ENCODE measurements around the gene PAPSS2. TPM values are rescaled to one million over a fixed set of nuclear protein-coding genes. Genes with fewer than 3 reads are reported as not detected.

Gene PAPSS2
- total RNA-seq, 1 experiment from 2014 or later, result 12.6 TPM

GRCh38 chr10:87753995-87754866 is 94.6 kb downstream of the PAPSS2 start:
- intact Hi-C loops (cut with micrococcal nuclease; ENCODE audit: unreplicated experiment), result no loop called here
- CTCF ChIA-PET, result no interaction called here

DNA sequence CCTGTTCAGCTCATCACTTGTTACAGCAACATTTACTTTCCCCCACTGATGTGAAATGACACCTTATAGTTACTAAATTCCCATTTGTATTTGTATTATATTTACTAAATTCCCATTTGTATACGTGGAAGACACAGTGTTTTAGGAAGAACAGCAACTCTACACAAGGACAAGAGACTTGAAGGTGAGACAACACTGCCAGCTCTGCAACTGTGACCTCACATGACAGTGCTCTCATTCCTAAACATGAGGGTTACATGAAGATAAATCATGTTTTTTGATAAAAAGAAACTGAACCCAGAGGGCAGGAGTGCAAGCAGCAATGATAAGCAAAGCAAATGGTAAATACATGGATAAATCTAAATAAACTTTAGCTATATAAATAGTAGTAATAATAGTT is 98.0 kb downstream of the PAPSS2 start:
- no peaks in the 10 kb centered on the region for H3K36me3 Mint-ChIP-seq (ENCODE audit: insufficient read depth, unreplicated experiment)
- H3K4me3 Mint-ChIP-seq (ENCODE audit: low read depth, unreplicated experiment), result no peak overlapping the region
- TF ChIP-seq CTCF (IDR thresholded peaks at IDR 0.05; ENCODE audit: unreplicated experiment), result no peak
- no TSS peak for BruUV-seq (replicated peaks)
- no peaks in the 10 kb centered on the region for H3K27me3 Mint-ChIP-seq (ENCODE audit: unreplicated experiment)
- no peak for DNase-seq
- no peak overlapping the region for H3K27ac Mint-ChIP-seq (ENCODE audit: unreplicated experiment)
- CTCF ChIA-PET, result no interaction called here
- H3K9me3 Mint-ChIP-seq (ENCODE audit: low read depth, unreplicated experiment), result no peaks in the 10 kb centered on the region
- intact Hi-C loops (cut with micrococcal nuclease; ENCODE audit: unreplicated experiment), result no loop called here
- no peaks in the 10 kb centered on the region for H3K4me1 Mint-ChIP-seq (ENCODE audit: low read depth, unreplicated experiment)

More at GRCh38 chr10:87753995-87754866, 94.6 kb downstream of the PAPSS2 start:
- H3K4me3 Mint-ChIP-seq (ENCODE audit: low read depth, unreplicated experiment), result no peak overlapping the region
- DNase-seq, result no peak
- no TSS peak for BruUV-seq (replicated peaks)
- H3K27me3 Mint-ChIP-seq (ENCODE audit: unreplicated experiment), result no peaks in the 10 kb centered on the region
- peaks cover 5% of the 10 kb centered on the region for H3K36me3 Mint-ChIP-seq (ENCODE audit: insufficient read depth, unreplicated experiment)
- no peak overlapping the region for H3K27ac Mint-ChIP-seq (ENCODE audit: unreplicated experiment)
- H3K4me1 Mint-ChIP-seq (ENCODE audit: low read depth, unreplicated experiment), result no peaks in the 10 kb centered on the region
- H3K9me3 Mint-ChIP-seq (ENCODE audit: low read depth, unreplicated experiment), result no peaks in the 10 kb centered on the region
- no peak for TF ChIP-seq CTCF (IDR thresholded peaks at IDR 0.05; ENCODE audit: unreplicated experiment)

DNA sequence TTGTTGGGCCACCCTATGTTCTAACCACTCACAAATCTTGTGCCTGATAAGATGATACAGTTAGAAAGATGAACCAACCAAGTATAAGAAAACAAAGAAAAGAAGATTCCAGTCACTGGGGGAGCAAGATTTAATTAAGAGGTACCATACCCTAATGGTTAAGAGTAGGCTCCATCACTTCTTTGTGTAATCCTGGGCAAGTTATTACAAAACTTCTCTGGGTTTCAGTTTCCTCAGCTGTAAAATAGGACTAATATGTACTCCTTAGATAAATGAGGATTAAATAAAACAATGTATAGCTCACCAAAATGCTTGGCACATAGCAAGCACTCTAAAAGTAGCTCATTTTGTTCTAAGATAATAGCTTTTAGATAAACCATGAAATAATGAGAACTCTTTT is 99.9 kb downstream of the PAPSS2 start:
- H3K27ac Mint-ChIP-seq (ENCODE audit: unreplicated experiment), result no peak overlapping the region
- no TSS peak for BruUV-seq (replicated peaks)
- CTCF ChIA-PET, result no interaction called here

GRCh38 chr10:87760195-87760905 is 100.7 kb downstream of the PAPSS2 start:
- H3K4me1 Mint-ChIP-seq (ENCODE audit: low read depth, unreplicated experiment), result no peaks in the 10 kb centered on the region
- intact Hi-C loops (cut with micrococcal nuclease; ENCODE audit: unreplicated experiment), result no loop called here
- H3K36me3 Mint-ChIP-seq (ENCODE audit: insufficient read depth, unreplicated experiment), result no peaks in the 10 kb centered on the region
- H3K4me3 Mint-ChIP-seq (ENCODE audit: low read depth, unreplicated experiment), result no peak overlapping the region
- no peaks in the 10 kb centered on the region for H3K9me3 Mint-ChIP-seq (ENCODE audit: low read depth, unreplicated experiment)
- CTCF ChIA-PET, result interaction anchor here (1.2 kb wide), 1 partner anchor 303 kb away, joined by 3 read pairs; no protein-coding TSS in a partner anchor
- no peak for TF ChIP-seq CTCF (IDR thresholded peaks at IDR 0.05; ENCODE audit: unreplicated experiment)
- no TSS peak for BruUV-seq (replicated peaks)
- DNase-seq, result no peak
- no peak overlapping the region for H3K27ac Mint-ChIP-seq (ENCODE audit: unreplicated experiment)
- H3K27me3 Mint-ChIP-seq (ENCODE audit: unreplicated experiment), result no peaks in the 10 kb centered on the region

More for the DNA sequence above, 99.9 kb downstream of the PAPSS2 start:
- intact Hi-C loops (cut with micrococcal nuclease; ENCODE audit: unreplicated experiment), result no loop called here
- no peak for DNase-seq
- no peak for TF ChIP-seq CTCF (IDR thresholded peaks at IDR 0.05; ENCODE audit: unreplicated experiment)
- no peaks in the 10 kb centered on the region for H3K4me1 Mint-ChIP-seq (ENCODE audit: low read depth, unreplicated experiment)
- H3K36me3 Mint-ChIP-seq (ENCODE audit: insufficient read depth, unreplicated experiment), result no peaks in the 10 kb centered on the region
- no peak overlapping the region for H3K4me3 Mint-ChIP-seq (ENCODE audit: low read depth, unreplicated experiment)
- H3K9me3 Mint-ChIP-seq (ENCODE audit: low read depth, unreplicated experiment), result no peaks in the 10 kb centered on the region
- H3K27me3 Mint-ChIP-seq (ENCODE audit: unreplicated experiment), result no peaks in the 10 kb centered on the region
